MCF 10A (cell line): ENCODE measurements around the gene NSD1. TPM values are rescaled to one million over a fixed set of nuclear protein-coding genes. Genes with fewer than 3 reads are reported as not detected.
A peak's percentile ranks its signal among the peaks of the same experiment; 100 is the strongest.

Experiments used
- BruUV-seq: library from RNA; stranded (reverse); fragments of 400-500 nt; replicated peaks from 2 replicates; lab custom pipeline; 2021; lab: Mats Ljungman, UMichigan
- CTCF ChIA-PET: fragments of 300-600 bp; sonication (Branson Sonifier 250); formaldehyde crosslinking; extraction: SDS; loops from one replicate; lab custom pipeline; 2021; ENCODE audit warnings: antibody characterized with exemption, inconsistent platforms; lab: Yijun Ruan, JAX
- POLR2A ChIA-PET: fragments of 300-600, 350-650 bp; sonication (Branson Sonifier 250); formaldehyde crosslinking; extraction: SDS; loops from one replicate; lab custom pipeline; 2020; ENCODE audit warnings: antibody characterized with exemption, inconsistent platforms; lab: Yijun Ruan, JAX
- DNase-seq: peaks from one replicate; pipeline ENCODE4 v3.0.0-alpha.2; 2018; ENCODE audit not compliant: unreplicated experiment
- H3K27ac Mint-ChIP-seq: one replicate; pipeline ENCODE4 v1.8.0; 2022; ENCODE audit warnings: mild to moderate bottlenecking, low read depth, mixed read lengths; ENCODE audit not compliant: unreplicated experiment
- H3K27me3 Mint-ChIP-seq: one replicate; pipeline ENCODE4 v1.8.0; 2022; ENCODE audit warnings: mixed read lengths; ENCODE audit not compliant: insufficient read depth, unreplicated experiment
- H3K36me3 Mint-ChIP-seq: one replicate; pipeline ENCODE4 v1.8.0; 2022; ENCODE audit warnings: mild to moderate bottlenecking, moderate library complexity, mixed read lengths; ENCODE audit not compliant: insufficient read depth, unreplicated experiment
- H3K4me1 Mint-ChIP-seq: one replicate; pipeline ENCODE4 v1.8.0; 2022; ENCODE audit warnings: mixed read lengths; ENCODE audit not compliant: insufficient read depth, unreplicated experiment
- H3K4me3 Mint-ChIP-seq: one replicate; pipeline ENCODE4 v1.8.0; 2022; ENCODE audit warnings: mild to moderate bottlenecking, moderate library complexity, mixed read lengths; ENCODE audit not compliant: unreplicated experiment
- H3K9me3 Mint-ChIP-seq: one replicate; pipeline ENCODE4 v1.8.0; 2022; ENCODE audit warnings: mixed read lengths; ENCODE audit not compliant: unreplicated experiment
- intact Hi-C: fragments of 100-400 bp; cut with micrococcal nuclease; formaldehyde crosslinking; loops from 2 replicates; pipeline ENCODE4 v1.14.1; 2022
- total RNA-seq: library from RNA; stranded (reverse); gene quantifications from 2 replicates; pipeline ENCODE4 v1.2.3, GENCODE V29; 2022
- TF ChIP-seq, protein P1 (sequence below): fragments of 200-600 bp; IDR thresholded peaks from one replicate; pipeline ENCODE4 v1.8.0; 2022; ENCODE audit warnings: antibody characterized with exemption, mild to moderate bottlenecking; ENCODE audit not compliant: unreplicated experiment

The NSD1 gene
- total RNA-seq, 1 experiment from 2014 or later, result 110 TPM

DNA sequence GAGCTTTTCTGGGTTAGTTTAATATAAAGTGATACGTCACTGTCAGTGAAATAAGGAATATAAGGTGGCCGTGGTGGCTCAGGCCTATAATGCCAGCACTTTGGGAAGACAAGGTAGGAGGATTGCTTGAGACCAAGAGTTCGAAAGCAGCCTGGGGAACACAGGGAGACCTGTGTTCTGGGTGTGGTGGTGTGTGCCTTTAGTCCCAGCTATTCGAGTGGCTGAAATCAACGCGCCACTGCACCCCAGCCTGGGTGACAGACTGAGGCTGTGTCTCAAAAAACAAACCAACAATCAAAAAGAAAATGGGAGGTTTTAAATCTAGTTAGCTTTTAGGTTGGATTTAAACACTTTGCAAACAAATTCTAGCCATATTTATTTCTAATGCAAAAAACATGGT is 53.1 kb downstream of the NSD1 start:
- no peak for DNase-seq
- H3K4me3 Mint-ChIP-seq, result no peak overlapping the region
- TF ChIP-seq, protein P1, sequence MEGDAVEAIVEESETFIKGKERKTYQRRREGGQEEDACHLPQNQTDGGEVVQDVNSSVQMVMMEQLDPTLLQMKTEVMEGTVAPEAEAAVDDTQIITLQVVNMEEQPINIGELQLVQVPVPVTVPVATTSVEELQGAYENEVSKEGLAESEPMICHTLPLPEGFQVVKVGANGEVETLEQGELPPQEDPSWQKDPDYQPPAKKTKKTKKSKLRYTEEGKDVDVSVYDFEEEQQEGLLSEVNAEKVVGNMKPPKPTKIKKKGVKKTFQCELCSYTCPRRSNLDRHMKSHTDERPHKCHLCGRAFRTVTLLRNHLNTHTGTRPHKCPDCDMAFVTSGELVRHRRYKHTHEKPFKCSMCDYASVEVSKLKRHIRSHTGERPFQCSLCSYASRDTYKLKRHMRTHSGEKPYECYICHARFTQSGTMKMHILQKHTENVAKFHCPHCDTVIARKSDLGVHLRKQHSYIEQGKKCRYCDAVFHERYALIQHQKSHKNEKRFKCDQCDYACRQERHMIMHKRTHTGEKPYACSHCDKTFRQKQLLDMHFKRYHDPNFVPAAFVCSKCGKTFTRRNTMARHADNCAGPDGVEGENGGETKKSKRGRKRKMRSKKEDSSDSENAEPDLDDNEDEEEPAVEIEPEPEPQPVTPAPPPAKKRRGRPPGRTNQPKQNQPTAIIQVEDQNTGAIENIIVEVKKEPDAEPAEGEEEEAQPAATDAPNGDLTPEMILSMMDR, result no peak
- H3K27me3 Mint-ChIP-seq, result no peaks in the 10 kb centered on the region
- no peaks in the 10 kb centered on the region for H3K9me3 Mint-ChIP-seq
- no peak overlapping the region for H3K27ac Mint-ChIP-seq
- H3K36me3 Mint-ChIP-seq, result peaks cover 46% of the 10 kb centered on the region
- BruUV-seq, result no TSS peak
- peaks cover 19% of the 10 kb centered on the region for H3K4me1 Mint-ChIP-seq
- ChIA-PET POLR2A (interaction anchor here (0.5 to 1.9 kb wide), 5 partner anchors 9 to 941 kb away, joined by 3 to 7 read pairs (median 4); partner anchors contain the start of gene NSD1), CTCF (interaction anchor here (0.6 to 1.0 kb wide), 3 partner anchors 19 to 74 kb away, joined by 3 read pairs; no protein-coding TSS in a partner anchor)
- intact Hi-C loops, result no loop called here

DNA sequence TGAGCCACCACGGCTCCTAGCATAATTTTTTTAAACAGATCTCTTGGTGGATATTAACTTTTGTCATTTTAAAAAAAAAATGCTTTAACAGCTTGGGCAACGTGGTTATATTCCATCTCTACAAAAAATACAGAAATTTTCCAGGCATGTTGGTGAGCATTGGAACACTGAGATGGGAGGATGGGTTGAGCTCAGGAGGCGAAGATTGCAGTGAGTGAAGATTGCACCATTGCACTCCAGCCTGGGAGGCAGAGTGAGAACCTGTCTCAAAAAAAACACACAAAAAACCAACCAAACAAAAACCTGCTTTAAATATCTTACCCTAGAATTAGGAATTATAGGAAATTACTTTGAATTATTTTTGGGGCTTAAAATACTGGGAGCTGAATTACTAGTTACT is 55.2 kb downstream of the NSD1 start:
- Mint-ChIP-seq H3K36me3 (peaks cover 60% of the 10 kb centered on the region), H3K4me1 (peaks cover 15% of the 10 kb centered on the region), H3K27me3 (no peaks in the 10 kb centered on the region), H3K9me3 (no peaks in the 10 kb centered on the region), H3K27ac (no peak overlapping the region), H3K4me3 (no peak overlapping the region)
- BruUV-seq, result no TSS peak
- ChIA-PET CTCF (interaction anchor here (0.5 kb wide), 1 partner anchor 82 kb away, joined by 3 read pairs; no protein-coding TSS in a partner anchor), POLR2A (interaction anchor here (0.6 to 1.9 kb wide), 4 partner anchors 10 to 21 kb away, joined by 3 to 7 read pairs (median 4); no protein-coding TSS in a partner anchor)
- TF ChIP-seq, protein P1, result no peak
- no peak for DNase-seq
- intact Hi-C loops, result no loop called here

DNA sequence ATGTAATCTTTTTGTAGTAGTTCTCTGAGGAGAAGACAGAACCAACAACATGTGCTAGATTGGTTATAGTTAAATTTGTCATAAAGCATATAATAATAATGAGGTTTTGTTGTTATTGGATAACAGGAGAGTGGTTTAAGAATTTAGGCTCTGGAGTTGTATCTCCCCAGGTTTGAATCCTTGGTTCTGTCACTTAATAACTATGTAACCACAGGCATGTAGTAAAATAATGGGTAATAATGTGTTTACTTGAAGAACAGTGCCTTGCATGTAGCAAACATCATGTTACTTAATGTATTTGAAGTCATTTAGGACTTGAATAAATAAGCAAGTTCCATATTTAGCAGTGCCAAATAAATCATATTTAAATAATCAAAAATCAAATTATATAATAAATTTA is 55.8 kb downstream of the NSD1 start:
- TF ChIP-seq, protein P1, result no peak
- H3K4me1 Mint-ChIP-seq, result peaks cover 18% of the 10 kb centered on the region
- no peaks in the 10 kb centered on the region for H3K27me3 Mint-ChIP-seq
- ChIA-PET POLR2A (interaction anchor here (1.6 to 1.9 kb wide), 2 partner anchors 10 to 22 kb away, joined by 4 to 5 read pairs; no protein-coding TSS in a partner anchor), CTCF (interaction anchor here (0.5 kb wide), 1 partner anchor 81 kb away, joined by 3 read pairs; no protein-coding TSS in a partner anchor)
- H3K4me3 Mint-ChIP-seq, result no peak overlapping the region
- no peak for DNase-seq
- peak overlapping the region; percentile 61 for H3K27ac Mint-ChIP-seq
- intact Hi-C loops, result no loop called here
- H3K36me3 Mint-ChIP-seq, result peaks cover 63% of the 10 kb centered on the region
- no peaks in the 10 kb centered on the region for H3K9me3 Mint-ChIP-seq
- BruUV-seq, result no TSS peak

DNA sequence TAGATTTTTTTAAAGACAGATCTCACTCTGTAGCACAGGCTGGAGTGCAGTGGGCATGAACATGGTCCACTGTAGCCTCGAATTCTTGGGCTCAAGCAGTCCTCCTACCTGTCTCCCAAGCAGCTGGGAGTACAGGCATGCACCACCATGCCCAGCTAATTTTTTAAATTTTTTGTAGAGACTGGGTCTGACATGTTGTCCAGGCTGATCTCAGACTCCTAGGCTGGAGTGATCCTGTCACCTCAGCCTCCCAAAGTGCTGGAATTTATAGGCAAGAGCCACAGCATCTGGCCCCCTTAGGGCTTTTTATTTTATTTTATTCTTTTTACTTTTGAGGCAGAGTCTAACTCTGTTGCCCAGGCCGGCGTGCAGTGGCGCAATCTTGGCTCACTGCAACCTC is 56.4 kb downstream of the NSD1 start:
- H3K27me3 Mint-ChIP-seq, result no peaks in the 10 kb centered on the region
- CTCF ChIA-PET, result interaction anchor here (0.6 to 1.5 kb wide), 2 partner anchors 12 to 1842 kb away, joined by 3 to 4 read pairs; no protein-coding TSS in a partner anchor
- no peak for DNase-seq
- POLR2A ChIA-PET, result interaction anchor here (0.7 to 0.8 kb wide), 2 partner anchors 10 to 1564 kb away, joined by 3 to 4 read pairs; no protein-coding TSS in a partner anchor
- TF ChIP-seq, protein P1, result no peak
- BruUV-seq, result no TSS peak
- H3K9me3 Mint-ChIP-seq, result no peaks in the 10 kb centered on the region
- intact Hi-C loops, result no loop called here
- peaks cover 18% of the 10 kb centered on the region for H3K4me1 Mint-ChIP-seq
- peaks cover 58% of the 10 kb centered on the region for H3K36me3 Mint-ChIP-seq
- no peak overlapping the region for H3K4me3 Mint-ChIP-seq
- peak overlapping the region; percentile 61 for H3K27ac Mint-ChIP-seq
